Lower leg skin (tissue), 4 donors: ENCODE measurements around the gene NKAIN2. TPM values are rescaled to one million over a fixed set of nuclear protein-coding genes. Genes with fewer than 3 reads are reported as not detected.

ENCODE experiments used
- DNase-seq, 2 donors: peaks; one replicate each; pipeline ENCODE4 v3.0.0-alpha.2; 2019; ENCODE audit warnings: low spot score in 2 of 2
- H3K4me3 ChIP-seq: fragments of 200-600 bp; sonication (generic); 2 replicates; pipeline ENCODE4 v1.5.1; 2017; ENCODE audit warnings: mild to moderate bottlenecking, low read depth; ENCODE audit not compliant: poor library complexity, severe bottlenecking
- CTCF ChIP-seq, 3 donors: fragments of 450-650 bp; IDR thresholded peaks; one replicate each; pipeline ENCODE4 v1.5.1; 2016; ENCODE audit warnings: antibody characterized with exemption in 3 of 3, mild to moderate bottlenecking in 3 of 3, moderate library complexity in 2 of 3
- POLR2A ChIP-seq, 2 donors: fragments of 450-650 bp; IDR thresholded peaks; one replicate each; pipeline ENCODE4 v1.6.1; 2016 to 2017; ENCODE audit warnings: antibody characterized with exemption in 2 of 2, mild to moderate bottlenecking in 1 of 2, moderate library complexity in 1 of 2
- WGBS, 2 donors: methylation state at CpG; one replicate each; pipeline ENCODE4 v1.1.5; 2018; 5-methylcytosine and 5-hydroxymethylcytosine counted together
- intact Hi-C: fragments of 100-400 bp; cut with DNase I; formaldehyde crosslinking; loops from one replicate; pipeline ENCODE4 v1.15.0; 2023; ENCODE audit warnings: low total_unique reads
- total RNA-seq, 4 donors: library from RNA; depleted of rRNA; stranded (reverse); fragments of >200 nt; gene quantifications; one replicate each; pipeline ENCODE4 v1.1.0, GENCODE V29; 2016

The NKAIN2 gene
- total RNA-seq, 4 donors from 2014 or later, result 0.37 TPM; not detected in 3

- intact Hi-C loops, result no loop called here
- H3K4me3 ChIP-seq, result no peak overlapping the region
- TF ChIP-seq POLR2A (IDR thresholded peaks at IDR 0.05) (no peak), CTCF (IDR thresholded peaks at IDR 0.05) (no peak)
- no peak for DNase-seq
- 47 to 48% methylated on average over 2 of the region's 2 CpGs for whole genome bisulfite sequencing, 2 donors
These were observed 400.1 kb downstream of the NKAIN2 start for GRCh38 chr6:124203812-124204167.

- intact Hi-C loops, result loop anchor here (5.0 kb wide), 1 partner anchor 761 kb away; no protein-coding TSS in a partner anchor
- WGBS, 2 donors, result 58 to 63% methylated on average over 2 of the region's 2 CpGs
- no peak for TF ChIP-seq POLR2A (IDR thresholded peaks at IDR 0.05)
- H3K4me3 ChIP-seq, result no peak overlapping the region
- no peak for DNase-seq
These were observed 402.3 kb downstream of the NKAIN2 start for GRCh38 chr6:124205921-124206320.

GRCh38 chr6:124223611-124224345 lies 420.1 kb downstream of the NKAIN2 start:
- 75 to 90% methylated on average over 3 of the region's 3 CpGs for WGBS, 2 donors
- no peak overlapping the region for H3K4me3 ChIP-seq
- TF ChIP-seq CTCF (IDR thresholded peaks at IDR 0.05) (no peak), POLR2A (IDR thresholded peaks at IDR 0.05) (no peak)
- no peak for DNase-seq
- intact Hi-C loops, result no loop called here

GRCh38 chr6:124226396-124226795 lies 422.7 kb downstream of the NKAIN2 start:
- intact Hi-C loops, result no loop called here
- H3K4me3 ChIP-seq, result no peak overlapping the region
- no peak for TF ChIP-seq POLR2A (IDR thresholded peaks at IDR 0.05)
- no peak for TF ChIP-seq CTCF (IDR thresholded peaks at IDR 0.05)
- DNase-seq, result no peak
- 58 to 75% methylated on average over 1 of the region's 1 CpG for WGBS, 2 donors

GRCh38 chr6:124233221-124233620 lies 429.6 kb downstream of the NKAIN2 start:
- no peak overlapping the region for H3K4me3 ChIP-seq
- WGBS, 2 donors, result 89 to 96% methylated on average over 1 of the region's 1 CpG
- intact Hi-C loops, result no loop called here

GRCh38 chr6:124234801-124235200 lies 431.1 kb downstream of the NKAIN2 start:
- no peak overlapping the region for H3K4me3 ChIP-seq
- 93 to 94% methylated on average over 2 of the region's 2 CpGs for WGBS, 2 donors
- DNase-seq, result no peak
- intact Hi-C loops, result no loop called here
- TF ChIP-seq POLR2A (IDR thresholded peaks at IDR 0.05) (no peak), CTCF (IDR thresholded peaks at IDR 0.05) (no peak)

More at GRCh38 chr6:124233221-124233620, 429.6 kb downstream of the NKAIN2 start:
- TF ChIP-seq POLR2A (IDR thresholded peaks at IDR 0.05) (no peak), CTCF (IDR thresholded peaks at IDR 0.05) (no peak)
- no peak for DNase-seq
